Esophagus (tissue), 2 donors: Measurements from ENCODE around the gene GSDMA. TPM values are rescaled to one million over a fixed set of nuclear protein-coding genes. Genes with fewer than 3 reads are reported as not detected.
A peak's percentile ranks its signal among the peaks of the same experiment; 100 is the strongest.

Experiments used
- H3K27ac ChIP-seq, 2 donors: one replicate each; pipeline ENCODE4 v1.5.1; 2013; ENCODE audit warnings: low read depth in 2 of 2, mild to moderate bottlenecking in 2 of 2, inconsistent platforms in 1 of 2, low read length in 1 of 2, moderate library complexity in 1 of 2
- H3K27me3 ChIP-seq, 2 donors: one replicate each; pipeline ENCODE4 v1.6.1; 2013; ENCODE audit warnings: low read length in 2 of 2, control low read depth in 1 of 2, mild to moderate bottlenecking in 1 of 2; ENCODE audit not compliant: insufficient read depth in 2 of 2, control insufficient read depth in 1 of 2
- H3K36me3 ChIP-seq, 2 donors: one replicate each; pipeline ENCODE4 v1.6.1; 2013; ENCODE audit warnings: low read length in 1 of 2; ENCODE audit not compliant: control insufficient read depth in 2 of 2, insufficient read depth in 2 of 2
- H3K4me1 ChIP-seq, 2 donors: one replicate each; pipeline ENCODE4 v1.6.1; 2013; ENCODE audit warnings: low read length in 1 of 2; ENCODE audit not compliant: control insufficient read depth in 2 of 2, insufficient read depth in 2 of 2
- H3K4me3 ChIP-seq, 2 donors: one replicate each; pipeline ENCODE4 v1.5.1; 2013; ENCODE audit warnings: low read length in 2 of 2, mild to moderate bottlenecking in 2 of 2, low read depth in 1 of 2, moderate library complexity in 1 of 2
- H3K9me3 ChIP-seq, 2 donors: one replicate each; pipeline ENCODE4 v1.6.1; 2013; ENCODE audit warnings: mild to moderate bottlenecking in 2 of 2, low read depth in 1 of 2, low read length in 1 of 2, moderate library complexity in 1 of 2; ENCODE audit not compliant: control insufficient read depth in 2 of 2, insufficient read depth in 1 of 2
- WGBS, 2 donors: extraction: QIAGEN DNeasy Blood & Tissue Kit; methylation state at CpG; one replicate each; pipeline ENCODE4 v1.1.7; 2013; 5-methylcytosine and 5-hydroxymethylcytosine counted together
- polyA plus RNA-seq, 2 donors: library from polyadenylated mRNA; stranded (reverse); fragments of 200-250 nt; gene quantifications; one replicate each; pipeline ENCODE4 v1.2.3, GENCODE V29; 2013
- donor health status: healthy with polysubstance abuse.
- donor health status: Bipolar disorder and iron deficiency.

The GSDMA gene
- polyA plus RNA-seq, 2 donors = 0.59 to 0.98 TPM

- WGBS, 2 donors = 85 to 88% methylated on average over 8 of the region's 8 CpGs
- H3K27ac ChIP-seq = no peak overlapping the region
- H3K27me3 ChIP-seq = no peaks in the 10 kb centered on the region
- no peaks in the 10 kb centered on the region for H3K9me3 ChIP-seq
- H3K4me1 ChIP-seq = peaks cover 4 to 21% of the 10 kb centered on the region in 2 donors
- H3K36me3 ChIP-seq = peaks cover 0 to 40% of the 10 kb centered on the region in 2 donors
- no peak overlapping the region for H3K4me3 ChIP-seq
Measured at GRCh38 chr17:40024901-40025300, 62.1 kb downstream of the GSDMA start.

GRCh38 chr17:40025559-40025958 is 62.8 kb downstream of the GSDMA start:
- H3K36me3 ChIP-seq = peaks cover 0 to 37% of the 10 kb centered on the region in 2 donors
- H3K4me3 ChIP-seq = no peak overlapping the region
- H3K9me3 ChIP-seq = no peaks in the 10 kb centered on the region
- peak overlapping the region in 1 of 2 donors; percentile 40 for H3K27ac ChIP-seq
- WGBS, 2 donors = 69 to 78% methylated on average over 2 of the region's 2 CpGs
- H3K4me1 ChIP-seq = peaks cover 4 to 21% of the 10 kb centered on the region in 2 donors
- no peaks in the 10 kb centered on the region for H3K27me3 ChIP-seq

DNA sequence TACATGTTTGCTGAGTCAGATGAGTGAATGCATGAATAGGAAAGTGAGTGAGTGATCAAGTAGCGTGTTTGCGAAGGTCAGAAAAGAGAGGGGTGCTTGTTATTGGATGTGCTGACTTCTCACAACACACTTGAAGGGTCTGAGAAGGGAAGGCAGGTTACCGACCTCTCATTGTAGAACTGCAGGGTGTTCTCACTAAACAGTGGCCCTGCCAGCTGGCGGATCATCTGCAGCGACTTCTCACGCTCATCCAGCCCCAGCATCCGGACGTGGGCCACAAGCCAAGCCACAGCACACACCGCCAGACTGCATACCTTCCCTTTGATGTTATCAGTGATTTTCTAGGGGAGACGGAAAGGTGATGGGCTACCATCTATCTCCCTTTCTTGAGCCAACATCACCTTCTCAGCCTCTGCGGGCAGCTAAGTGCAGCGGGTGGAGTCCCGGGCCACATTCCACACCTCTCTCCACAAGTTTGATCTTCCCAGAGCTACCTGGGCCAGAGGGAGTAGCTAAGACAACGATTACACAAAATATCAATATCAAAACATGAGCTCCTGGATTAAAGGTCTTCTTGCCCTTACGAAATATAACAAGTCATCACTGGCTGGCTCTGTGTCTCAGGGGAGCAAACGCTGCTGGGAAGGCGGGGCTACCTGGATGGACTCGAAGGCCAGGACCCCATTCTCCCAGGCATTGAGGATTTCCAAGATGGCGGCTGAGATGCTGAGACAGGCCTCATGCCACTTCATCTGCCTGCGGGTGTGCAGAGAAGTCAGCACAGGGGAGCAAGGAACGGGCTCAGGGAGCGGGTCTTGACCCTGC is 63.4 kb downstream of the GSDMA start:
- no peaks in the 10 kb centered on the region for H3K9me3 ChIP-seq
- WGBS, 2 donors = 46 to 61% methylated on average over 22 of the region's 22 CpGs
- peak overlapping the region; percentile 16 to 54 for H3K27ac ChIP-seq
- no peaks in the 10 kb centered on the region for H3K27me3 ChIP-seq
- H3K4me1 ChIP-seq = peaks cover 4 to 21% of the 10 kb centered on the region in 2 donors
- H3K36me3 ChIP-seq = peaks cover 0 to 41% of the 10 kb centered on the region in 2 donors
- H3K4me3 ChIP-seq = no peak overlapping the region

GRCh38 chr17:40026816-40027613 is 64.2 kb downstream of the GSDMA start:
- H3K4me3 ChIP-seq = no peak overlapping the region
- WGBS, 2 donors = 29 to 34% methylated on average over 33 of the region's 33 CpGs
- peaks cover 4 to 13% of the 10 kb centered on the region in 2 donors for H3K4me1 ChIP-seq
- H3K27ac ChIP-seq = peak overlapping the region; percentile 16 to 54
- no peaks in the 10 kb centered on the region for H3K27me3 ChIP-seq
- no peaks in the 10 kb centered on the region for H3K9me3 ChIP-seq
- peaks cover 2 to 48% of the 10 kb centered on the region in 2 donors for H3K36me3 ChIP-seq

Other genes starting within 250 kb of the GSDMA start
- gene MIEN1, start 232.5 kb upstream of the GSDMA start, polyA plus RNA-seq = 10 to 100 TPM; 57.5 to 98.6 TPM
- gene GRB7, start 225.1 kb upstream of the GSDMA start, polyA plus RNA-seq = 10 to 100 TPM; 43.7 to 55.0 TPM
- gene IKZF3, start 98.7 kb upstream of the GSDMA start, polyA plus RNA-seq = under 1 TPM; 0.52 to 0.84 TPM
- not detected for gene ZPBP2, start 94.8 kb upstream of the GSDMA start, polyA plus RNA-seq
- gene GSDMB, start 44.4 kb upstream of the GSDMA start, polyA plus RNA-seq = 1 to 10 TPM; 3.1 to 7.7 TPM
- 10 to 100 TPM; 21.8 to 23.0 TPM for gene ORMDL3, start 35.4 kb upstream of the GSDMA start, polyA plus RNA-seq
- not detected for gene LRRC3C, start 35.3 kb upstream of the GSDMA start, polyA plus RNA-seq
- gene PSMD3, start 17.8 kb downstream of the GSDMA start, polyA plus RNA-seq = 10 to 100 TPM; 48.9 to 79.6 TPM
- gene CSF3, start 52.4 kb downstream of the GSDMA start, polyA plus RNA-seq = under 1 TPM; 0.26 to 0.29 TPM
- gene MED24, start 91.4 kb downstream of the GSDMA start, polyA plus RNA-seq = 10 to 100 TPM; 37.7 to 43.7 TPM
- 10 to 100 TPM; 10.5 to 11.0 TPM for gene THRA, start 100.0 kb downstream of the GSDMA start, polyA plus RNA-seq
- 10 to 100 TPM; 23.6 to 24.6 TPM for gene NR1D1, start 137.6 kb downstream of the GSDMA start, polyA plus RNA-seq
- gene MSL1, start 159.0 kb downstream of the GSDMA start, polyA plus RNA-seq = 10 to 100 TPM; 42.1 to 59.5 TPM
- 10 to 100 TPM; 24.3 to 24.6 TPM for gene CASC3, start 177.5 kb downstream of the GSDMA start, polyA plus RNA-seq
- 100 to 1,000 TPM; 109 to 282 TPM for gene RAPGEFL1, start 214.5 kb downstream of the GSDMA start, polyA plus RNA-seq